Skin epidermis (tissue), 12 donors: ENCODE data around the gene GSX1.
"Not testable (repeated sequence)": the region's sequence is repeated elsewhere in the genome, so short reads cannot be mapped to it uniquely, and the experiment has no call there.

ENCODE experiments used
- H3K27ac ChIP-seq, 21 experiments: fragments of 200-600 bp; sonication (generic) in 11 of 21; one replicate each; pipeline ENCODE4 v1.5.0; 2020; ENCODE audit warnings: mild to moderate bottlenecking in 3 of 21, inconsistent platforms in 2 of 21, moderate library complexity in 2 of 21
- H3K4me3 ChIP-seq, 7 experiments: fragments of 200-600 bp; sonication (generic) in 2 of 7; one replicate each; pipeline ENCODE4 v1.5.0; 2020; ENCODE audit warnings: inconsistent platforms in 2 of 7, mild to moderate bottlenecking in 2 of 7, moderate library complexity in 1 of 7

GSX1 gene

GRCh38 chr13:27792393-27793218, at the start of gene GSX1:
GSX1 (plus strand) TSS chr13:27792483; CDS start chr13:27792691, 208 bp downstream.
- Histone ChIP-seq H3K4me3 (peak within 1 kb of the TSS in 5 of 7 experiments; percentile 10 to 38 (median 18)), H3K27ac (no peak within 1 kb of the TSS)

GRCh38 chr13:27744801-27745200, 47.5 kb upstream of the GSX1 start:
- H3K27ac ChIP-seq, result no peak overlapping the region
- H3K4me3 ChIP-seq, result no peak overlapping the region

- no peak overlapping the region for H3K4me3 ChIP-seq
- no peak overlapping the region for H3K27ac ChIP-seq
Observed at GRCh38 chr13:27745301-27745700, 47.0 kb upstream of the GSX1 start.

- H3K4me3 ChIP-seq, H3K27ac ChIP-seq: not testable (repeated sequence)
Observed at GRCh38 chr13:27748143-27748542, 44.1 kb upstream of the GSX1 start.

- no peak overlapping the region for H3K27ac ChIP-seq
- no peak overlapping the region for H3K4me3 ChIP-seq
Observed at GRCh38 chr13:27751953-27752532, 40.2 kb upstream of the GSX1 start.

- no peak overlapping the region for H3K27ac ChIP-seq
- no peak overlapping the region for H3K4me3 ChIP-seq
Observed at GRCh38 chr13:27765650-27766049, 26.6 kb upstream of the GSX1 start.

GRCh38 chr13:27770809-27771208, 21.5 kb upstream of the GSX1 start:
- no peak overlapping the region for H3K4me3 ChIP-seq
- no peak overlapping the region for H3K27ac ChIP-seq

- no peak overlapping the region for H3K27ac ChIP-seq
- no peak overlapping the region for H3K4me3 ChIP-seq
Observed at GRCh38 chr13:27772651-27773425, 19.4 kb upstream of the GSX1 start.

- no peak overlapping the region for H3K27ac ChIP-seq
Observed at GRCh38 chr13:27774169-27774568, 18.1 kb upstream of the GSX1 start.

GRCh38 chr13:27774651-27775050, 17.6 kb upstream of the GSX1 start:
- Histone ChIP-seq H3K27ac (no peak overlapping the region), H3K4me3 (no peak overlapping the region)

More at GRCh38 chr13:27774169-27774568, 18.1 kb upstream of the GSX1 start:
- H3K4me3 ChIP-seq, result no peak overlapping the region

- Histone ChIP-seq H3K4me3 (no peak overlapping the region), H3K27ac (no peak overlapping the region)
Observed at GRCh38 chr13:27775943-27776342, 16.3 kb upstream of the GSX1 start.

- Histone ChIP-seq H3K27ac (no peak overlapping the region), H3K4me3 (no peak overlapping the region)
Observed at GRCh38 chr13:27782151-27782550, 10.1 kb upstream of the GSX1 start.

GRCh38 chr13:27783111-27783510, 9.2 kb upstream of the GSX1 start:
- no peak overlapping the region for H3K4me3 ChIP-seq
- no peak overlapping the region for H3K27ac ChIP-seq

- no peak overlapping the region for H3K4me3 ChIP-seq
Observed at GRCh38 chr13:27788271-27788670, 4.0 kb upstream of the GSX1 start.

GRCh38 chr13:27789153-27789494, 3.2 kb upstream of the GSX1 start:
- H3K27ac ChIP-seq, result no peak overlapping the region
- peak overlapping the region in 1 of 7 experiments; percentile 23 for H3K4me3 ChIP-seq

More at GRCh38 chr13:27788271-27788670, 4.0 kb upstream of the GSX1 start:
- H3K27ac ChIP-seq, result no peak overlapping the region

GRCh38 chr13:27789495-27790303, 2.6 kb upstream of the GSX1 start:
- Histone ChIP-seq H3K4me3 (peak overlapping the region in 3 of 7 experiments; percentile 11 to 23 (median 12)), H3K27ac (no peak overlapping the region)

- Histone ChIP-seq H3K4me3 (peak overlapping the region in 3 of 7 experiments; percentile 12 to 38 (median 29)), H3K27ac (no peak overlapping the region)
Observed at GRCh38 chr13:27790523-27790922, 1.8 kb upstream of the GSX1 start.

GRCh38 chr13:27791146-27791900, 960 bp upstream of the GSX1 start:
- H3K4me3 ChIP-seq, result peak overlapping the region in 5 of 7 experiments; percentile 10 to 38 (median 18)

GRCh38 chr13:27791901-27792392, 336 bp upstream of the GSX1 start:
- Histone ChIP-seq H3K27ac (no peak overlapping the region), H3K4me3 (no peak overlapping the region)

More at GRCh38 chr13:27791146-27791900, 960 bp upstream of the GSX1 start:
- no peak overlapping the region for H3K27ac ChIP-seq
